GM21529 (cell line): ENCODE results near the gene TMPRSS6.

Experiments used
- ATAC-seq: cut with Tn5 transposase; IDR thresholded peaks from one replicate; pipeline ENCODE4 v1.9.1; 2021; ENCODE audit not compliant: unreplicated experiment

Gene TMPRSS6

DNA sequence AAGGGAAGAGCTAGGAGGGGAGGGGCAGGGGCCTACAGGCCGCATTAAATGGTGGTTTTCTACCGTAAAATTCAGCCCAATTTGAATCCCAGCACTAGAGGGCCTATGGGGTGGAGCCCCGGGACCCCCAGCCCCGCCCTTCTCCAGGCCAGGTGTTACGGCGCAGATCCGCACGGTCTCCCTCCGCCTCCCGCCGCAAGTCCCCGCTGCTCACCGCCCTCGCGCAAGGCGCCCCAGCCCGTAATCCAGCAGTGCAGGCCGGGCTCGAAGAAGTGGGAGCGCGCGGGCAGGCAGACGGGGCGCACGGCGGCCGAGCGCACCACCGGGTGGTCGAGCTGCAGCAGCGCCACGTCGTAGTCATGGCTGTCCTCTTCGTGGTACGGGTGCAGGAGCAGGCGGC, 40.7 kb downstream of the TMPRSS6 start:
- no peak for ATAC-seq

GRCh38 chr22:37067428-37067827, 42.1 kb downstream of the TMPRSS6 start:
- ATAC-seq, result no peak

GRCh38 chr22:37065961-37066360, 43.6 kb downstream of the TMPRSS6 start:
- ATAC-seq, result no peak

- no peak for ATAC-seq
Observed at GRCh38 chr22:37065180-37065579, 44.3 kb downstream of the TMPRSS6 start.

- no peak for ATAC-seq
Observed at GRCh38 chr22:37064553-37064952, 45.0 kb downstream of the TMPRSS6 start.

DNA sequence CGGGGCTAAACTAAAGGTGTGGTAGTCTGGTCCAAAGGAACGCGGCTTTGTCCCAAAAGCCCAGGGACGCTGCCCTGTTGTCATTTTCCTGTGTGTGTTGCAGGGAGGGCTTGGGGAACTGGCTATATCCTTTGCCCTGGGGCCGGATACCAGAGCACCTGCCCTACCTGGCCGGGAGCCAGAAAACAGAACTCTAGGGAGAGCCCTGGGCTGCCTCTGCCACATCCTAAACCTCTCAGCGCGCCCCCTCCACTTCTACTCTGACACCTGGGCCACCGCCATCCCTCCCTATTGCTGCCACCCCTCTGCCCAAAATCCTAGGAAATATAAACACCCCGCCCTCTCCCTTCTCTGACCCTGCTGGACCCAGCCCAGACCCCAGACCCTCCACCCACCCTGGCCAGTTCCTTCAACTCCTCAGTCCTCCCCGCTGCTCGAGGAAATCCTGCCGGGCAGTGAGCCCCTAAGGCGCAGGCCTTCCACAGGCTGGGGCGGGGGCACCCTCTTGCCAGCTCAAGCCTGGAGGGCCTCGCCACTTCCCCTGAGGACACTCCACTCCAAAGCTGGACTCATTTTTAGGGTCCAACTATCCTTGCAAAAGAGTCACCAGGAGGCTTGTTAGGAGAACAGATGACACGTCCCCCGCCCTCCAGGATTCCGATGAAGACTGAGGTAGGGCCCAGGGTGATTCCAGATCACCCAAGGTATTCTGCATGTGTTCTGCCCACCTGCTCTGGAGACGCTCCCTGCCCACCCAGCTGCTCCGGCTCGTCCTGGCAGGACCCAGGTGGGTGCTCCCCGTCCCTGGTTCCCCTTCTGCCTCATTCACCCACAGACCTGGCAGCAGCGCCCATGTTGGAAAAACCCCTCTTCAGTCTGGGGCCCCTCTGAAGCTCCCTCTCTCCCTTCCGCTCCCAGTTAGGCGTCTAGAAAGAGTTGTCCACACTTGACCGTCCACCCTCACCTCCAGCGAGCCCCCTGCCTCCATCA, 45.8 kb downstream of the TMPRSS6 start:
- ATAC-seq, result no peak

DNA sequence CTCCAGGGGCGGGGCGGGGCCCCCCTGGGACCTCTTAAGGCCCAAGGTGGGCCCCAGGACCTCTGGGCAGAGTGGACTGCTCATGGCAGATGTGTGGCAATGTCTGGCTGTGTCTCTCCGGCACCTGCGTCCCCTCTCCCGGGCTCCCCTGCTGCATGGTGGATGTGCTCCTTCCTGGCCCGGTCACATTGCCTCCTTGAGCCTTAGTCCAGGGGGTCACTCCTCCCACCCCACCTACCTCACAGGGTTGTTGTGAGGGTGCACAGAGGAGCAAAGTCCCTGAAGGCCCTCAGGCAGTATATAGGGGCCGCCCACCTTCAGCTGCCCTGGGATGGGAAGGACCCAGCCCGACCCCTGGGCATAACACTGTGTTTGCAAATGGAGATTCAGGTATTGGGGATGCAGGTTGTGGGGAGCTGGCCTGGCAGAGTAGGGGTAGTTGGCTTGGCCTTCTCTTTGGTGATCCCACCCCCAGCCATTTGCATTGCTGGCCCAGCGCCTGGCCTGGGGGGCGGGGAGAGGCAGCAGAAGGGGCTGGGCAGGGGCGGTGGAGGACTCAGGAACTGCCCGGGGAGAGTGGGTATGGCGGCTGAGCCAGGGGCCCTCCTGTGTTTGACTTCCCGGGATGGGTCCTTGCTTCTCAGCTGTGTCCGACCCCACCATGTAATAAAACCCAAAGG, 46.7 kb downstream of the TMPRSS6 start:
- no peak for ATAC-seq

GRCh38 chr22:37062376-37062675, 47.2 kb downstream of the TMPRSS6 start:
- no peak for ATAC-seq

GRCh38 chr22:37061611-37062375, 47.7 kb downstream of the TMPRSS6 start:
- ATAC-seq, result no peak

- ATAC-seq, result no peak
Observed at GRCh38 chr22:37060801-37061610, 48.5 kb downstream of the TMPRSS6 start.

DNA sequence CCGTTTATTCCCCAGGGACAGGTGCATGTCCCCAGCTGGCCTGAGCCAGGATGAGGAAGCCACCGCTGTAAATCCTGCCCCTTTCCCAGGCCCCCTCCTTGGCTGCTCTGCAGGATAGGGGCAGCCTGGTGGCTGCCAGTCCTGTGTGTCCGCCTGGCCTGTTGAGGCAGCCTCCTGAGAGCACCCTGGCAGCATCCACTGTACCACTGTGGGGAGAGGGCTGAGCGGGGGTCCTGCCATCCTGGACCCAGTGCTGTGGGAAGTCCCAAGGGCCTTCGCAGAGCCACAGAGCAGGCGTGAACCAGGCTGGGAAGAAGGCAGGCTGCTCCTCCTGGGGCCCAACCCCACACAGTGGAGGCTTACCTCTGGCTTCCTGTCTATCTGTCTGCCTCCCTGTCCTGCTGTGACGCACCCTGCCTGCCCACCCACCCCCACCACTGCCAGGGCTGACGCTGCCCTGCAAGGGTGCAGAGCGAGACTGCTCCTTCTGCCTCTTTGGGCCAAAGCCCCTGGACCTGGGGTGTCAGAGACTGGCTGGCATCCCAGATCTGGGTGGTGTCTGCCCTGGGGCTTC, 49.5 kb downstream of the TMPRSS6 start:
- no peak for ATAC-seq

DNA sequence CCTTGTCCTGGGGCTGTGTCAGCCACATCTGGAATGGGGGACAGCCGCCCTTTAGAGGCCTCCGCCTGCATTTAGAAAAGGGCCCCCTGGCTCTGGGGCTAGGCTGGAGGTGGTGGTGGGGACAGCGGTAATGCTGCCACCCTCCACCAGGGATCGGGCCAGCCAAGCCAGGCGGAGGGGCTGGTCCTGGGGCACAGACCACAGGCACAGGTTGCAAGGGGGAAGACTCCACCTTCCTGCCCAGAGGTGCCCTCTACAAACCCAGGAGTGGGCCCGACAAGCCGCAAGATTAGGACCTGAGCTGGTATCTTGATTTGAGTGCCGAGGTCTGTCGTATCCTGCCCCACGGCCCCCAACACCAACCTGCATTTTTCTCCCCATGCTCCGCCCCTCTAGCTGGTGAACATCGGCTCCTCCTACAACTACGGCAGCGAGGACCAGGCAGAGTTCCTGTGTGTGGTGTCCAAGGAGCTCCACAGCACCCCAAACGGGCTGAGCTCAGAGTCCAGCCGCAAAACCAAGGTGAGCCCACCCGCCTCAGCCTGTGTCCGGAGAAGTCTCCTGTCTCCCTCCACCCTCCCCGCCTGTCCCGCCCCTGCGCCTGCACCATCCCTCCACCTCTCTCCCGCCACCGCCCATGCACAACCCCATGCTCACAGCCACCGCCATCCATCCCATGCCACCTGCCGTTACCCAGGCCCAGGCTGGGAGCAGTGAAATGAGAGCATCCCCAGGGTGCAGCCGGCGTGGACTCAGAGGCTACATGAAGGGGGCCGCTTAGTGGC, 50.4 kb downstream of the TMPRSS6 start:
- no peak for ATAC-seq

DNA sequence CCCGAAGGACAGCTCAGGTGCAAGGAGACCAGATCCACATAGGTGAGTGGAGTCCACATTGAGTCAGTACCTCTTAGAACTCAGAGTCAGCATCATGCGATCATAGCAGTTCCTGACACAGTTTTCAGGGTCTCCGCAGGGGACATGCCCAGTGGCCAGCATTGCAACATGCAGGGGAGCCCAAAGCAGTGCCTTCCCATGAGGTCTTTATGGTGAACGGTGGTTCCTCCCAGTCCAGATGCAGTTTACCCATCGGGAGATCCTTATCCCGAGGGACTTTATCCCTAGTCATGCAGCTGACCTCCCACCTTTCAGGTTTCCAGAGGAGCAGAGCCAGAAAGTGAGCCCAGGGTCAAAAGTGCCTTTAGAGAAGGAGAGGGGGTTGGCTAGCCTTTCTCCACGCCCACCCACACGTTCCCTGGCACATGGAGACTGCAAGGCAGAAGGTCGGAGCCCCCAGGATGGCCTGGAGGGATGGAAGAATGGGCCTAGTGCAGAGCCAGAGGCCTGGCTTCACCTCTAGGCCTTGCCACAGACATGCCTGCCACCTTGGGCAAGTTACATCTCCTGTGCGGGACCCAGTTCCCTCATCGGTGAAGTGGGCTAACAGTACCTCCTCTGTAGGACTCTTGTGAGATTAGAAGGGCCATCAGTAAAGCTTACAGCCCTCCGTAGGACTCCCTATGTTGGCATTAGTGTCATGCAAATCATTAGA, 51.6 kb downstream of the TMPRSS6 start:
- no peak for ATAC-seq

DNA sequence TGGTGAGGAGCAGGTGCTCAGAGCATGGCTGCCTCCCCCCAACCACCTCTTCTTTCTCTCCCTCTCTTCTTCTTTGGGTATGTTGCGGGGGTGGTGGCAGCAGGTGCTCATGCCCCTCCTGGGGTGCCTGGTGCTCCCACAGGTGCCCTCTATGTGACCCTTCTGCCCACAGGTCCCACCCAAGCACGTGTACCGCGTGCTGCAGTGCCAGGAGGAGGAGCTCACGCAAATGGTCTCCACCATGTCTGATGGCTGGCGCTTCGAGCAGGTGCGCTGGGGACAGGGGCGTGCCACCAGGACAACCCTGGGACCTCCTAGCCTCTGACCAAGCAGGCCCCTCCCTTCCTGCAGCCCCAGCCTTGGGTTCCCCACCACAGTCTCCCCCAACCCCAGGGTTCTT, 52.3 kb downstream of the TMPRSS6 start:
- ATAC-seq, result no peak

- ATAC-seq, result no peak
Observed at GRCh38 chr22:37056246-37056645, 53.3 kb downstream of the TMPRSS6 start.

GRCh38 chr22:37054600-37055365, 54.7 kb downstream of the TMPRSS6 start:
- no peak for ATAC-seq

DNA sequence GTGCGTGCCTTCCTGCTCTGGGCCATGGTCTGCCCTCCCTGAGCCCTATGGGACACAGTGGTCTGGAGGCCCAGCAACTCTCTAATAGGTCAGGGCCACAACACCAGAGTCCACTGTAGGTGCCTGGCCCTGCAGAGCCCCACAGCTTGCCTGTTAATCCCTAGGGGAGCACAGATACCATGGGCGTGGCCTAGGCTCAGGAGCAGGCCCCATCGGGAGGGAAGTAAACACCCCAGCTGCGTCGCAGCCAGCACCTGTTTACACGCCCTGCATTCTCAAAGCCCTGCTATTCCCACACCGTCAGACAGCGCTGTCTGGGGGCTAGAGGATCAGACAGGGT, 55.5 kb downstream of the TMPRSS6 start:
- no peak for ATAC-seq

DNA sequence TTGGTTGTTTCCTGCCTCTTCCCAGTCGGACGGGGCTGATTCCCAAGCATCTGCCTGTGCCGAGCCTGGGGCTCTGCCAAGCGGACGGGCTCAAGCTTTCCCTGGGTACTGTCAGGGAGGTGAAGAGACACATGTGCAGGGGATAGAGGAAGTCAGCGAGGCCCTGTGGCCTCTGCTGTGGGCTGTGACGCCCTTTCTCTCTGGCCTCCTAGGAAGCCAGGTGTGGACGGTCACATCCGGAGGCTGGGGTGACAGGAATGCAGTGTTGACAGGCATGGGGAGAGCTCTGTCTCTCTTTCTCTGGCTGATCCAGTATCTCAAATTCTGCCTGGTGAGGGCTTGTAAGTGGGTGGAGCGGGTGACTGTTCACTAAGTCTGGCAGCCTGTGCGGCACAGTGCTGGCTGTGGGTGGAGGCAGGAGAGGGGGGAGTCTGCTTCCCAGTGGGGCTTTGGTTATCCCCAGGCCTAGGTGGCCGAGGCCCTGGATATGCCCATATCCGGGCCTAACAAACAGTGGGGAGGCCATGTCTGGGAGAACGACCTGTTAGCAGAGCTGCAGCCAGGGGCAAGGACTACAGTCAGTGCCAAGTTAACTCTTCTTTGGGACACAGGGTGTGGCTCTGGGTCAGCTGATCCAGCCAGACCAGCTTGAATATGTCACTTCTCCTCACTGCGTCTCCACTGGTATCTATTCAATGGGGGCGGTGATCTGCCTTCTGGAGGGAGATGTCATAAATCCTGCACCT, 56.0 kb downstream of the TMPRSS6 start:
- no peak for ATAC-seq
